ENCODE data around the gene TNS1.

TNS1 gene

DNA sequence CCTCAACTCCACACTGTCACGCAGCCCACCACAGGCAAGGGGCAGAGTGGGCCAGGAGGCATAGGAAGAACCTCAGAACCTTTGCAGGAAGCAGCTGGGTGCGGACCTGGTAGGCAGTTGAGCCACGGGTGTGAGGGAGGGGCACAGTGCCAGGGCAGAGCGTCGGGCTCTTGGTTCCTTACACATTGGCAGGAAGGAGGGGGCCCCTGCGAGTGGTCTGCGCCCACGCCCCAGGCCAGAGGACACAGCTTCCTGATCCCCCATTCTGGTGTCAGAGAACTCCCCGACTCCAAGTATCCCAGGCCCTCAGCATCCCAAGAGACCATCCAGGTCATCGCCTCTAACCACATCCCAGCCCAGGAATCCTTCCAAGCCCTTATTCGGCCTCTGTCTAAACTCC, 61.5 kb downstream of the TNS1 start:
- no peak overlapping the region for H2AFZ ChIP-seq (ENCODE audit: low read depth)
- no peak overlapping the region for H3K27ac ChIP-seq
- H3K4me3 ChIP-seq (IDR thresholded peaks at IDR 0.05; ENCODE audit: insufficient read depth, low read depth, low read length) = no peak overlapping the region
- H4K20me1 ChIP-seq (ENCODE audit: insufficient read depth) = no peaks in the 10 kb centered on the region
- H3K4me2 ChIP-seq = no peak overlapping the region
- peaks cover 4% of the 10 kb centered on the region for H3K4me1 ChIP-seq (ENCODE audit: low read depth, poor library complexity, severe bottlenecking)
- no peak overlapping the region for H3K9ac ChIP-seq
- no peaks in the 10 kb centered on the region for H3K36me3 ChIP-seq (ENCODE audit: insufficient read depth)
- H3K27me3 ChIP-seq (ENCODE audit: insufficient read depth, low read depth) = no peaks in the 10 kb centered on the region
- TF ChIP-seq, protein P1, sequence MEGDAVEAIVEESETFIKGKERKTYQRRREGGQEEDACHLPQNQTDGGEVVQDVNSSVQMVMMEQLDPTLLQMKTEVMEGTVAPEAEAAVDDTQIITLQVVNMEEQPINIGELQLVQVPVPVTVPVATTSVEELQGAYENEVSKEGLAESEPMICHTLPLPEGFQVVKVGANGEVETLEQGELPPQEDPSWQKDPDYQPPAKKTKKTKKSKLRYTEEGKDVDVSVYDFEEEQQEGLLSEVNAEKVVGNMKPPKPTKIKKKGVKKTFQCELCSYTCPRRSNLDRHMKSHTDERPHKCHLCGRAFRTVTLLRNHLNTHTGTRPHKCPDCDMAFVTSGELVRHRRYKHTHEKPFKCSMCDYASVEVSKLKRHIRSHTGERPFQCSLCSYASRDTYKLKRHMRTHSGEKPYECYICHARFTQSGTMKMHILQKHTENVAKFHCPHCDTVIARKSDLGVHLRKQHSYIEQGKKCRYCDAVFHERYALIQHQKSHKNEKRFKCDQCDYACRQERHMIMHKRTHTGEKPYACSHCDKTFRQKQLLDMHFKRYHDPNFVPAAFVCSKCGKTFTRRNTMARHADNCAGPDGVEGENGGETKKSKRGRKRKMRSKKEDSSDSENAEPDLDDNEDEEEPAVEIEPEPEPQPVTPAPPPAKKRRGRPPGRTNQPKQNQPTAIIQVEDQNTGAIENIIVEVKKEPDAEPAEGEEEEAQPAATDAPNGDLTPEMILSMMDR (conservative IDR thresholded peaks at IDR 0.05; ENCODE audit: low read depth, low read length) = no peak
- H3K79me2 ChIP-seq (ENCODE audit: insufficient read depth, low read depth) = no peaks in the 10 kb centered on the region

DNA sequence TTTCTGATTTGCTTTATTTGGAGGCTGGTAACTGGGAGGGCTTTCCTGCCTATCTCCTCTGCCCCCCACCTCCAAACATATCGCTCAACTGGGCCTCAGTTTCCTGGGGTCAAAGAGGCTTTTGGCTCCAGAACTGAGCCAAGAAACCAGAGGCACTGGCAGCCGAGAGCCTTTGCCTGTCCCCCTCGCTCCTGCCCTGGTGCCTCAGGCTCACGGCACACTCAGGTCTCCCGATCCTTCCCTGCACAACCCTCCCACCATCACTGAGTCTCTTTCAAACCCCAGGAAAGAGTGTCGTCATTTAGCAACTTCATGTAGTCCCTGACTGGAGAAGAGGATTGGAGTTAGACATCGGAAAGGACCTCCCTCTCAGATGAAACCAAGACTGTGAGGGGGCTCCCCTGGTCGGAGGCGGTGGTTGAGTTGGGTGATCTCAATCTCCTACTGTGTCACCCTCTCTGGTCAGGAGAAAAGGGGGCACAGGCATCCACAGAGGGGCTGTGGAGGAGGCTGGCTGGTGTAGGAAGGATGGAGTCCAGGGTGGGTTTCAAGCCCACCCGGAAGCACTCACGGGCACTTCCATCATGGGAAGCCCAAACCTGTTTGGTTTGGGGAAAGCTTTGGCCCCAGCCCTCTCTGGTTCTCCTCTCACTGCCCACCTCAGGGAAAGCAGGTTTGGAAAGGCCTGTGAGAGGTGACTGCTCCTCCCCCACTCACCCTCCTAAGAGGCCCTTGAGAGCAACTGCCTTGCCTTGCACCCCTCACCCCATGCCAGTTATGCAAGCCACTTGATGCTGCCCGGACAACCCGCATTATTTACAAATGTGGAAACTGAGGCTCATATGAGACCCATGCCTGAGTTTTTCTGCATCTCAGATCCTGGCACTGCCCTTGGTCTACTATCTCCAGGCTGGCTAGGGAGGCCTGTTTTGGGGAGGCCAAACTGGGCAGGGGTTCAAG, 62.3 kb downstream of the TNS1 start:
- no peak overlapping the region for H3K4me2 ChIP-seq
- no peaks in the 10 kb centered on the region for H3K27me3 ChIP-seq (ENCODE audit: insufficient read depth, low read depth)
- no peak overlapping the region for H3K9ac ChIP-seq
- H3K27ac ChIP-seq = no peak overlapping the region
- H3K4me3 ChIP-seq (IDR thresholded peaks at IDR 0.05; ENCODE audit: insufficient read depth, low read depth, low read length) = no peak overlapping the region
- no peaks in the 10 kb centered on the region for H3K79me2 ChIP-seq (ENCODE audit: insufficient read depth, low read depth)
- H3K4me1 ChIP-seq (ENCODE audit: low read depth, poor library complexity, severe bottlenecking) = peaks cover 4% of the 10 kb centered on the region
- no peaks in the 10 kb centered on the region for H4K20me1 ChIP-seq (ENCODE audit: insufficient read depth)
- no peaks in the 10 kb centered on the region for H3K36me3 ChIP-seq (ENCODE audit: insufficient read depth)
- TF ChIP-seq, protein P1 (conservative IDR thresholded peaks at IDR 0.05; ENCODE audit: low read depth, low read length) = no peak
- H2AFZ ChIP-seq (ENCODE audit: low read depth) = no peak overlapping the region

DNA sequence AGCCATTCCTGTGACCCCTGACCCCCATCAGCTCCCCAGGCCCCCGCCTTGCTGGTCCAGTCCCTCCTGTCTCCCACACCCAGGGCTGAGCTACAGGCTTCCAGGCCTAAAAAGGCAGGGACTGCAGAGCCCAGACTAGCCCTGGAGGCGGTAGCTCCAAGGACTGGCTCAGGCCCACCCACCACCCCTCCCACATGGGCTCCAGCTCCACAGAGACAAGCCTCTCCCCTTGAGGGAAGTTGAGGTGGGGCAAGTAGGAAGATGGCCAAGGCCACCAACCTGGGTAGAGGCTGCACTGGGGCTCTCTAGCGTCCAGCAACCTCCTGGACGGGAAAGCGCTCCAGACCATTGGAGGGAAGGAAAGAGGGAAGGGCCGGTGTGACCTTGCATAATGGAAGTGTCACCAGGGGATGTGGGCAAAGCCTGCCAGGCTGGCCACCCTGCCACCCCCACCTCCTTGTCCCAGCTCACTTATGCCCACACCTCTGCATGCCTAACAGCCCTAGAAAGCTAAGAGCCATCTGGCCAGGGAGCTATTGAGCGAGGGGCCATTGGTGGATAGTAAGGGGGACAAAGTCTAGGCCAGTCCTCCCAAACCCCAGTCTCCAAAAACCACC, 63.1 kb downstream of the TNS1 start:
- Histone ChIP-seq H3K4me3 (IDR thresholded peaks at IDR 0.05; ENCODE audit: insufficient read depth, low read depth, low read length) (no peak overlapping the region), H3K4me1 (ENCODE audit: low read depth, poor library complexity, severe bottlenecking) (peaks cover 4% of the 10 kb centered on the region), H3K36me3 (ENCODE audit: insufficient read depth) (no peaks in the 10 kb centered on the region), H3K27ac (no peak overlapping the region), H4K20me1 (ENCODE audit: insufficient read depth) (no peaks in the 10 kb centered on the region), H3K9ac (no peak overlapping the region), H2AFZ (ENCODE audit: low read depth) (no peak overlapping the region), H3K27me3 (ENCODE audit: insufficient read depth, low read depth) (no peaks in the 10 kb centered on the region), H3K4me2 (no peak overlapping the region), H3K79me2 (ENCODE audit: insufficient read depth, low read depth) (no peaks in the 10 kb centered on the region)
- TF ChIP-seq, protein P1 (conservative IDR thresholded peaks at IDR 0.05; ENCODE audit: low read depth, low read length) = no peak

DNA sequence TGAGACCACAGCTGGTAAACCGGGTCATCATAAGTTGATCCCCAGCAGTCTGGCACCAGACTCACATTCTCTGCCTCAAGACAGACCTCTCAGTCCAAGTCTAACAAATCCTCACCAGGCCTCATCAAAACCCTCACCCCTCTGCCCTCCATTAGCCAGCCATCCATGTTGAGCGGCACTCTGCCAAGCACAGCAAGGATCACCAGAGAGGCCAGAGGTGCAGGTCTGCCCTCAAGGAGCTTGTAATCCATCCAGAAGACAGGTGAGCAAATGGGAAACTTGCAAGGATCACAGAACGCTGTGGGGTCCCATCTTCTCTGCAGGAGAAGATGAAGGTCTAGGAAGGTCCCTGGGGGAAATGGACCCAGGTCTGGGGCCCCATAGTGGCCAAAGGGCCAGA, 63.6 kb downstream of the TNS1 start:
- no peak overlapping the region for H3K4me3 ChIP-seq (IDR thresholded peaks at IDR 0.05; ENCODE audit: insufficient read depth, low read depth, low read length)
- no peak overlapping the region for H2AFZ ChIP-seq (ENCODE audit: low read depth)
- H3K4me2 ChIP-seq = no peak overlapping the region
- TF ChIP-seq, protein P1 (conservative IDR thresholded peaks at IDR 0.05; ENCODE audit: low read depth, low read length) = no peak
- no peaks in the 10 kb centered on the region for H4K20me1 ChIP-seq (ENCODE audit: insufficient read depth)
- H3K9ac ChIP-seq = no peak overlapping the region
- H3K27me3 ChIP-seq (ENCODE audit: insufficient read depth, low read depth) = no peaks in the 10 kb centered on the region
- no peaks in the 10 kb centered on the region for H3K79me2 ChIP-seq (ENCODE audit: insufficient read depth, low read depth)
- peaks cover 4% of the 10 kb centered on the region for H3K4me1 ChIP-seq (ENCODE audit: low read depth, poor library complexity, severe bottlenecking)
- no peaks in the 10 kb centered on the region for H3K36me3 ChIP-seq (ENCODE audit: insufficient read depth)
- H3K27ac ChIP-seq = no peak overlapping the region

All from KMS-11 (cell line).